Measurements from ENCODE around the gene COBL.

Gene COBL

DNA sequence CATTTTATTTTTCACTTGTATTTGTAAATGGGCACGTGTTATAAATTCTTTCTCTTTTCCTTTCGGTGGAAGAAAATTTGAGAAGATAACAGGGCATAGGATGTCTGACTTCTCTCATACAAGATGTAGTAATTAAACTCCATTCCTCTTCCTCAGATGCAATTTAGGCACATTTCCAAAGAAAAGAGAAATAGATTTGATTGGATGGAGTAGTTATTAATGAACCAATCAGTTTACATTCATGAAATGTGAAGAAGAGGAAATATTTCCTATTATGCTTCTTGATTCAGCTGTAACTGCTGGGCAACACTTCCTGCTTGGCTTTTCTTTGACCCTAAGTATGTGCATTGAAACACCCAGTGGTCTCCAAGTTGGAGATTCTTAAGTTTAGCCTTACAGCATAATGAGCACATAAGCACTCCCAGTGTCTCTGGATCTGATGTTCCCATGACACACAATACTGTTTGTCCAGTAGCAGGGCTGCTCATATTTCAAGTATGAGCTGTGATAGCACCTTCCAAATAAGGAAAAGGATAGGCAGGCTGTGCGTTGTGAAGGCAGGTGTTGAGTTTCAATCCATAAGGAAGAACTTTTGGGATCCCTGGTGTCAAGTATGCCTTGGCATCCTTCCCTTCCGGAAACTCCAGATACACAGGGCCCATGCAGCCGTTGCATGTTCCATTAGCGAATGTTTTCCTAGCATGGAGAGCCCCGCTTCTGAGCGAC lies 33.4 kb upstream of the COBL start:
- Mint-ChIP-seq H3K4me3 (no peak overlapping the region), H3K27ac (no peak overlapping the region), H3K27me3 (ENCODE audit: low read depth, poor library complexity) (peaks cover 8% of the 10 kb centered on the region), H3K36me3 (ENCODE audit: low read depth) (no peaks in the 10 kb centered on the region), H3K4me1 (peaks cover 7% of the 10 kb centered on the region), H3K9me3 (peaks cover 4% of the 10 kb centered on the region)
- no peak for DNase-seq
- TF ChIP-seq, protein P1, sequence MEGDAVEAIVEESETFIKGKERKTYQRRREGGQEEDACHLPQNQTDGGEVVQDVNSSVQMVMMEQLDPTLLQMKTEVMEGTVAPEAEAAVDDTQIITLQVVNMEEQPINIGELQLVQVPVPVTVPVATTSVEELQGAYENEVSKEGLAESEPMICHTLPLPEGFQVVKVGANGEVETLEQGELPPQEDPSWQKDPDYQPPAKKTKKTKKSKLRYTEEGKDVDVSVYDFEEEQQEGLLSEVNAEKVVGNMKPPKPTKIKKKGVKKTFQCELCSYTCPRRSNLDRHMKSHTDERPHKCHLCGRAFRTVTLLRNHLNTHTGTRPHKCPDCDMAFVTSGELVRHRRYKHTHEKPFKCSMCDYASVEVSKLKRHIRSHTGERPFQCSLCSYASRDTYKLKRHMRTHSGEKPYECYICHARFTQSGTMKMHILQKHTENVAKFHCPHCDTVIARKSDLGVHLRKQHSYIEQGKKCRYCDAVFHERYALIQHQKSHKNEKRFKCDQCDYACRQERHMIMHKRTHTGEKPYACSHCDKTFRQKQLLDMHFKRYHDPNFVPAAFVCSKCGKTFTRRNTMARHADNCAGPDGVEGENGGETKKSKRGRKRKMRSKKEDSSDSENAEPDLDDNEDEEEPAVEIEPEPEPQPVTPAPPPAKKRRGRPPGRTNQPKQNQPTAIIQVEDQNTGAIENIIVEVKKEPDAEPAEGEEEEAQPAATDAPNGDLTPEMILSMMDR (IDR thresholded peaks at IDR 0.05), result no peak

DNA sequence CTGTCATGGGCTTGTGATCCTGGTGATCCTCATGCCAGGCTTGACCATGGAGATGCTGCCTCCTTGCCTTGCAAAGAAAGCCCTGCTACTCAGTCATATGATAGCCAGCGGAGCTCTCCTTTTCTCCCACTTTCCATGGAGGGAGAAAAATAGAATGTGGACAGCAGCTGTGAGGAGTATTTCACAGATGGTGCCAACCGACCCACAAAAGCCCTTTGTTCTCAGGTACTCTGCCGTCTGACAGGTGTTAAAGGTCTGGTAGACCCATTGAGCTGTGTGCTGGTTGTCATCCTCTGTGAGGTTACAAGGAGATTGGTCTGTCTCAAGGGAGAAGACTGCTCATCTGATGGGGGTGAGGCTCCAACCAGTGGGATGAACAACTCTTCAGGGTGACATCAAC lies 29.5 kb upstream of the COBL start:
- H3K9me3 Mint-ChIP-seq, result no peaks in the 10 kb centered on the region
- H3K27me3 Mint-ChIP-seq (ENCODE audit: low read depth, poor library complexity), result peaks cover 14% of the 10 kb centered on the region
- no peak for DNase-seq
- H3K27ac Mint-ChIP-seq, result no peak overlapping the region
- peaks cover 7% of the 10 kb centered on the region for H3K4me1 Mint-ChIP-seq
- no peaks in the 10 kb centered on the region for H3K36me3 Mint-ChIP-seq (ENCODE audit: low read depth)
- TF ChIP-seq, protein P1 (IDR thresholded peaks at IDR 0.05), result no peak
- H3K4me3 Mint-ChIP-seq, result no peak overlapping the region

DNA sequence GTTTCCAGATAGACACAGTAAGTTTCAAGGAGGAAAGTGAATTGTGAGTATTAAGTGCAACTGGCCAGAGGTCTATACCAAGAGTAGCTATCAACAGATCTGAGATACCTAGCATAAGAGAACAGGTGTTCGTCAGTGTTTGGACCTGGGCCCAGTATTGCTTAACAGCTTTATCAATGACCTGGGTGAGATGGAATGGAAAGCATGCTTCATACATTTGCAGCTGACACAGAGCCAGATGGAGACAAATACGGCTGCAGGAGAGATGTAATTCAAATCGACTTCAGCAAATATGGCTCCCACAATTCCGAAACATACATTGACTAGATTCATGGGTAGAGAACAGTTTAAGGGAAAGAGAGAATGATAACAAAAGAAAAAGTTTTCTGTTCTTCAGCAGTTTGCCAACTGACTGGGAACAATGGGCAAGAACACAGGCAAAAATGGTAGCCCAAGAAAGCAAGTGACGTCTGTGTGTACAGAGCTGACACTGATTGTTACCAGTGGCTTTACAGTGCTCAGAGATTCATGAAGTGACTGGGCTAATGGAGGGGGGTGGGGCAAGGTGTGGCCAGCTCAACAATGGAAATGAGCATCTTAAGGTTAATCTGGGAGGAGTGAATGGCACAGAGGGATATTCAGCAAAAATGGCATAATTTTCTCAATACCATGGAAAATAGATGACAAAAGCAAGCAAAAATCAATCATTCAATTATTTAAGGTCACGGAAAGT lies 28.0 kb upstream of the COBL start:
- H3K27ac Mint-ChIP-seq, result no peak overlapping the region
- peaks cover 14% of the 10 kb centered on the region for H3K27me3 Mint-ChIP-seq (ENCODE audit: low read depth, poor library complexity)
- TF ChIP-seq, protein P1 (IDR thresholded peaks at IDR 0.05), result no peak
- no peak for DNase-seq
- H3K9me3 Mint-ChIP-seq, result no peaks in the 10 kb centered on the region
- no peak overlapping the region for H3K4me3 Mint-ChIP-seq
- no peaks in the 10 kb centered on the region for H3K4me1 Mint-ChIP-seq
- H3K36me3 Mint-ChIP-seq (ENCODE audit: low read depth), result no peaks in the 10 kb centered on the region

DNA sequence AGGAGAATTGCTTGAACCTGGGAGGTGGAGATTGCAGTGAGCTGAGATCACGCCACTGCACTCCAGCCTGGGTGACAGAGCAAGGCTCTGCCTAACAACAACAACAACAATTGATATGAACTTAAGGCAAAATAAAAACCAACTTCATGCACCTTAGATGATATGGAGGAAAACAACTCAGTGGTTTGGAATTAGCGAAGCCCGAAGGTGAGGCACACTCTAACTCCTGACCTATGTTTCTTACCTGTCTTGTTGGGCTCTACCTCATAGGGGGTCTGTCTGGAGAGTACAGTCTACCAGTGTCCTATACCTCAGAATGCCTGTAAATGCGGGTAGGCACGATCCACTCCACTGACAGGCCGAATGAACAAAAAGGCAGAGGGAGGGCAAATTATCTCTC lies 24.3 kb upstream of the COBL start:
- Mint-ChIP-seq H3K4me1 (no peaks in the 10 kb centered on the region), H3K27ac (no peak overlapping the region), H3K27me3 (ENCODE audit: low read depth, poor library complexity) (peaks cover 12% of the 10 kb centered on the region), H3K4me3 (no peak overlapping the region), H3K36me3 (ENCODE audit: low read depth) (no peaks in the 10 kb centered on the region), H3K9me3 (no peaks in the 10 kb centered on the region)
- DNase-seq, result no peak
- TF ChIP-seq, protein P1 (IDR thresholded peaks at IDR 0.05), result no peak

DNA sequence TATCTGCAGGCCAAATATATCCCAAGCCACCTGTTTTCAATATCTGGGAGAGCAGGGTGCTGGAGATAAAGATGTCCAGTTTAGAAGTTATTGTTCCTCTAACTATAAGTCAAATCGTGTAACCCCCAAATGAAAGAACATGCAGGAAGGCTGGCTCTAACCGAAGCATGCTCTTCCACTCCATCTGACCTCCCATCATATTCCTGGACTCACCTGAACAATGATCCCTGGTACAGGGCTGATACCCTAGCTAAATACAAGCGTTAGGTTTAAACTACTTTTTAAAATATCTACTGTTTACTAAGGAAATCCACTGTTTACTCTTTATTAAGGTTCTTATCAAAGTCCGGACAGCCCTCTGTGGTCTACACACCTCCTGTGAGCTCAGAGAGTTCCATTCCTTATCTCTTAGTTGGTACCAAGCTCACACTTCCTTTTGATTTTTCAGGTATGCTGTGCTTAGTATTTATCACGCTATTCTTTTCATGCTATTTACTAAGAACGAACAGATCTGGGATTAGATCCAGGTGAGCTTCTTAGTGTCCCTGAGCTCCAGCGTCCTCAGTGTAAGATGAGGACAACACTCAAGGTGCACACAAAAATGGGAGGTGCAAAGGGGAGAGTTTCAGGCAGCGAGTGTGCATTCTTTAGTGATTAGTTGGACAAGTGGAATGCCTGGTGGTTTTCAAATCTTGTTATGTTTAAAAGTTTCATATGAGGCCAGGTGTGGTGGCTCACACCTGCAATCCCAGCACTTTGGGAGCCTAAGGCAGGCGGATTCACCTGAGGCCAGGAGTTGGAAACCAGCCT lies 23.6 kb upstream of the COBL start:
- no peaks in the 10 kb centered on the region for H3K4me1 Mint-ChIP-seq
- no peaks in the 10 kb centered on the region for H3K36me3 Mint-ChIP-seq (ENCODE audit: low read depth)
- no peak for DNase-seq
- H3K9me3 Mint-ChIP-seq, result no peaks in the 10 kb centered on the region
- H3K4me3 Mint-ChIP-seq, result no peak overlapping the region
- H3K27ac Mint-ChIP-seq, result no peak overlapping the region
- H3K27me3 Mint-ChIP-seq (ENCODE audit: low read depth, poor library complexity), result peaks cover 11% of the 10 kb centered on the region
- TF ChIP-seq, protein P1 (IDR thresholded peaks at IDR 0.05), result no peak
